Central memory CD8-positive, alpha-beta T cell (primary cell): ENCODE data around the gene SIX2.

Experiments used
- ATAC-seq: fragments of 150-1000 bp; cut with Tn5 transposase; replicated peaks from 2 replicates; pipeline ENCODE4 v1.10.0; 2022; ENCODE audit warnings: mild to moderate bottlenecking, moderate FRiP score, moderate number of reproducible peaks; ENCODE audit not compliant: poor library complexity, severe bottlenecking; ENCODE audit errors: extremely low read depth
- DNase-seq, 2 donors: peaks; one replicate each; pipeline ENCODE4 v3.0.0; 2021; ENCODE audit warnings: low spot score in 2 of 2
- H3K27ac Mint-ChIP-seq: one replicate; pipeline ENCODE4 v1.8.0; 2022; ENCODE audit warnings: low read depth, mild to moderate bottlenecking, moderate library complexity, mixed read lengths
- H3K27me3 Mint-ChIP-seq: one replicate; pipeline ENCODE4 v1.8.0; 2022; ENCODE audit warnings: mixed read lengths
- H3K36me3 Mint-ChIP-seq: one replicate; pipeline ENCODE4 v1.8.0; 2022; ENCODE audit warnings: mild to moderate bottlenecking, moderate library complexity, mixed read lengths; ENCODE audit not compliant: insufficient read depth
- H3K4me1 Mint-ChIP-seq: one replicate; pipeline ENCODE4 v1.8.0; 2022; ENCODE audit warnings: mixed read lengths
- H3K4me3 Mint-ChIP-seq: one replicate; pipeline ENCODE4 v1.8.0; 2022; ENCODE audit warnings: mild to moderate bottlenecking, moderate library complexity, mixed read lengths
- H3K9me3 Mint-ChIP-seq: one replicate; pipeline ENCODE4 v1.8.0; 2022; ENCODE audit warnings: mixed read lengths

Gene SIX2

GRCh38 chr2:45013229-45014015 is 4.2 kb upstream of the SIX2 start:
- Mint-ChIP-seq H3K4me3 (no peak overlapping the region), H3K36me3 (peaks cover 3% of the 10 kb centered on the region), H3K27ac (no peak overlapping the region), H3K4me1 (no peaks in the 10 kb centered on the region), H3K9me3 (no peaks in the 10 kb centered on the region), H3K27me3 (peaks cover 82% of the 10 kb centered on the region)
- ATAC-seq (no peak), DNase-seq (no peak)

GRCh38 chr2:45012733-45013132 is 3.5 kb upstream of the SIX2 start:
- ATAC-seq = no peak
- Mint-ChIP-seq H3K27ac (no peak overlapping the region), H3K27me3 (peaks cover 86% of the 10 kb centered on the region), H3K4me1 (no peaks in the 10 kb centered on the region), H3K36me3 (peaks cover 3% of the 10 kb centered on the region), H3K9me3 (no peaks in the 10 kb centered on the region), H3K4me3 (no peak overlapping the region)
- DNase-seq = no peak

GRCh38 chr2:45011621-45012602 is 2.7 kb upstream of the SIX2 start:
- Mint-ChIP-seq H3K4me1 (no peaks in the 10 kb centered on the region), H3K9me3 (no peaks in the 10 kb centered on the region), H3K36me3 (peaks cover 3% of the 10 kb centered on the region), H3K27ac (no peak overlapping the region), H3K27me3 (peaks cover 86% of the 10 kb centered on the region), H3K4me3 (no peak overlapping the region)
- DNase-seq (no peak), ATAC-seq (no peak)

- ATAC-seq (no peak), DNase-seq (no peak)
- H3K4me1 Mint-ChIP-seq = peaks cover 7% of the 10 kb centered on the region
- H3K9me3 Mint-ChIP-seq = no peaks in the 10 kb centered on the region
- no peak overlapping the region for H3K27ac Mint-ChIP-seq
- peaks cover 3% of the 10 kb centered on the region for H3K36me3 Mint-ChIP-seq
- H3K4me3 Mint-ChIP-seq = no peak overlapping the region
- H3K27me3 Mint-ChIP-seq = peaks cover 86% of the 10 kb centered on the region
Observed at GRCh38 chr2:45011121-45011520, 1.9 kb upstream of the SIX2 start.

- Mint-ChIP-seq H3K4me1 (peaks cover 7% of the 10 kb centered on the region), H3K9me3 (no peaks in the 10 kb centered on the region), H3K36me3 (peaks cover under 1% of the 10 kb centered on the region), H3K4me3 (peak overlapping the region; percentile 62), H3K27ac (no peak overlapping the region), H3K27me3 (peaks cover 86% of the 10 kb centered on the region)
- ATAC-seq (no peak), DNase-seq (no peak)
Observed at GRCh38 chr2:45010702-45011012, 1.4 kb upstream of the SIX2 start.

- H3K4me3 Mint-ChIP-seq = peak overlapping the region; percentile 62
- DNase-seq (no peak), ATAC-seq (no peak)
- H3K27ac Mint-ChIP-seq = no peak overlapping the region
- H3K9me3 Mint-ChIP-seq = no peaks in the 10 kb centered on the region
- H3K36me3 Mint-ChIP-seq = no peaks in the 10 kb centered on the region
- H3K27me3 Mint-ChIP-seq = peaks cover 86% of the 10 kb centered on the region
- H3K4me1 Mint-ChIP-seq = peaks cover 7% of the 10 kb centered on the region
Observed at GRCh38 chr2:45009928-45010701, 863 bp upstream of the SIX2 start.

GRCh38 chr2:45008296-45009129 is 739 bp downstream of the SIX2 start:
- Mint-ChIP-seq H3K27ac (no peak overlapping the region), H3K27me3 (peaks cover 91% of the 10 kb centered on the region), H3K36me3 (no peaks in the 10 kb centered on the region), H3K9me3 (no peaks in the 10 kb centered on the region), H3K4me3 (peak overlapping the region; percentile 29), H3K4me1 (peaks cover 12% of the 10 kb centered on the region)
- DNase-seq (no peak), ATAC-seq (no peak)

- Mint-ChIP-seq H3K27me3 (peaks cover 96% of the 10 kb centered on the region), H3K9me3 (no peaks in the 10 kb centered on the region), H3K4me1 (peaks cover 15% of the 10 kb centered on the region), H3K36me3 (no peaks in the 10 kb centered on the region), H3K4me3 (no peak overlapping the region), H3K27ac (no peak overlapping the region)
- ATAC-seq (no peak), DNase-seq (no peak)
Observed at GRCh38 chr2:45007961-45008295, 1.3 kb downstream of the SIX2 start.

GRCh38 chr2:45006942-45007287 is 2.3 kb downstream of the SIX2 start:
- Mint-ChIP-seq H3K4me1 (peaks cover 17% of the 10 kb centered on the region), H3K36me3 (no peaks in the 10 kb centered on the region), H3K9me3 (no peaks in the 10 kb centered on the region), H3K4me3 (peak overlapping the region; percentile 6), H3K27ac (no peak overlapping the region), H3K27me3 (peaks cover 96% of the 10 kb centered on the region)
- ATAC-seq (no peak), DNase-seq (no peak)

GRCh38 chr2:45006041-45006941 is 3.0 kb downstream of the SIX2 start:
- Mint-ChIP-seq H3K4me3 (peak overlapping the region; percentile 6), H3K9me3 (no peaks in the 10 kb centered on the region), H3K36me3 (no peaks in the 10 kb centered on the region), H3K4me1 (peaks cover 23% of the 10 kb centered on the region), H3K27ac (no peak overlapping the region), H3K27me3 (peaks cover 96% of the 10 kb centered on the region)
- no peak for ATAC-seq
- no peak for DNase-seq

- DNase-seq (no peak), ATAC-seq (no peak)
- no peak overlapping the region for H3K27ac Mint-ChIP-seq
- peaks cover 96% of the 10 kb centered on the region for H3K27me3 Mint-ChIP-seq
- H3K4me3 Mint-ChIP-seq = no peak overlapping the region
- peaks cover 23% of the 10 kb centered on the region for H3K4me1 Mint-ChIP-seq
- H3K36me3 Mint-ChIP-seq = no peaks in the 10 kb centered on the region
- H3K9me3 Mint-ChIP-seq = no peaks in the 10 kb centered on the region
Observed at GRCh38 chr2:45005261-45006002, 3.8 kb downstream of the SIX2 start.
